HCT116 (cell line): ENCODE results near the gene CRY2. TPM values are rescaled to one million over a fixed set of nuclear protein-coding genes. Genes with fewer than 3 reads are reported as not detected.

Experiments used
- ATAC-seq: fragments of 200-7000 bp; cut with Tn5 transposase; 2 replicates; pipeline ENCODE4 v1.9.1; 2020; ENCODE audit warnings: mild to moderate bottlenecking, moderate library complexity
- BruUV-seq: library from RNA; stranded (reverse); fragments of 400-500 nt; replicated peaks from 2 replicates; lab custom pipeline; 2021; lab: Mats Ljungman, UMichigan
- CTCF ChIA-PET: fragments of 300-600 bp; sonication (Branson Sonifier 250); formaldehyde crosslinking; loops from one replicate; lab custom pipeline; 2021; ENCODE audit warnings: antibody characterized with exemption; lab: Charles Lee
- POLR2A ChIA-PET: fragments of 300-600, 350-600 bp; sonication (Branson Sonifier 250); formaldehyde crosslinking; loops from one replicate; lab custom pipeline; 2021; ENCODE audit warnings: antibody characterized with exemption; lab: Charles Lee
- RAD21 ChIA-PET, 2 experiments: fragments of 300-600 bp; sonication (Branson Sonifier 250); formaldehyde crosslinking; loops; one replicate each; lab custom pipeline; 2023; ENCODE audit warnings: low total read pairs in 2 of 2; ENCODE audit not compliant: uncharacterized antibody in 2 of 2, unreplicated experiment in 2 of 2, low non-redundant PET in 1 of 2; lab: Charles Lee
- DNase-seq: peaks from one replicate; pipeline ENCODE4 v3.0.0-alpha.2; 2010; ENCODE audit warnings: low read depth, low spot score
- H2AFZ ChIP-seq: fragments of 200-600 bp; shearing (Covaris generic), sonication (generic); 2 replicates; pipeline ENCODE4 v1.6.1; 2017; ENCODE audit warnings: low read depth, mixed run types, mixed read lengths, antibody characterized with exemption, low read length; ENCODE audit not compliant: poor library complexity, severe bottlenecking
- H3K27ac ChIP-seq: 2 replicates; pipeline ENCODE4 v1.5.1; 2012; ENCODE audit warnings: low read depth, low read length
- H3K27me3 ChIP-seq: fragments of 200-600 bp; sonication (generic); 2 replicates; pipeline ENCODE4 v1.6.1; 2016; ENCODE audit warnings: mixed run types, low read length, mixed read lengths; ENCODE audit not compliant: insufficient read depth
- H3K36me3 ChIP-seq, 2 experiments: fragments of 200-500 bp in 1 of 2; fragments of 200-600 bp in 1 of 2; sonication (Bioruptor generic) in 1 of 2; sonication (generic) in 1 of 2; 2 replicates each; pipeline versions ENCODE4 v1.5.1 to v1.6.1; 2014 to 2016; ENCODE audit warnings: low read length in 2 of 2, inconsistent platforms in 1 of 2, mixed read lengths in 1 of 2, mixed run types in 1 of 2; ENCODE audit not compliant: insufficient read depth in 2 of 2, control insufficient read depth in 1 of 2
- H3K4me1 ChIP-seq, 2 experiments: fragments of 200-600 bp in 1 of 2; sonication (generic) in 1 of 2; 2 replicates each; pipeline versions ENCODE4 v1.5.1 to v1.6.1; 2012 to 2017; ENCODE audit warnings: low read length in 2 of 2, inconsistent platforms in 1 of 2, mild to moderate bottlenecking in 1 of 2, mixed read lengths in 1 of 2, mixed run types in 1 of 2, moderate library complexity in 1 of 2; ENCODE audit not compliant: insufficient read depth in 2 of 2, control insufficient read depth in 1 of 2
- H3K4me2 ChIP-seq: fragments of 200-600 bp; sonication (generic); 2 replicates; pipeline ENCODE4 v1.6.1; 2017; ENCODE audit warnings: mixed run types, low read length, mixed read lengths
- H3K4me3 ChIP-seq, 2 experiments: fragments of 200-600 bp in 1 of 2; sonication (generic) in 1 of 2; replicated peaks in 1 of 2; 2 replicates each; pipeline ENCODE4 v1.5.1; 2011 to 2016; ENCODE audit warnings: low read length in 2 of 2, control low read depth in 1 of 2, low read depth in 1 of 2, mild to moderate bottlenecking in 1 of 2, mixed read lengths in 1 of 2, mixed run types in 1 of 2
- H3K79me2 ChIP-seq: fragments of 200-600 bp; sonication (generic); 2 replicates; pipeline ENCODE4 v1.6.1; 2017; ENCODE audit warnings: mild to moderate bottlenecking, mixed run types, low read length, moderate library complexity, mixed read lengths; ENCODE audit not compliant: insufficient read depth
- H3K9ac ChIP-seq: fragments of 200-600 bp; sonication (generic); 2 replicates; pipeline ENCODE4 v1.6.1; 2016; ENCODE audit warnings: low read length, mixed read lengths
- H3K9me2 ChIP-seq: fragments of 200-600 bp; sonication (generic), shearing (Covaris generic); 2 replicates; pipeline ENCODE4 v1.6.1; 2017; ENCODE audit warnings: mixed run types, mild to moderate bottlenecking, moderate library complexity; ENCODE audit not compliant: insufficient read depth
- H3K9me3 ChIP-seq, 2 experiments: fragments of 200-500 bp in 1 of 2; fragments of 200-600 bp in 1 of 2; sonication (Bioruptor generic) in 1 of 2; sonication (generic) in 1 of 2; 2 replicates each; pipeline ENCODE4 v1.6.1; 2014 to 2017; ENCODE audit warnings: low read length in 2 of 2, mixed read lengths in 2 of 2, inconsistent platforms in 1 of 2, low read depth in 1 of 2, mild to moderate bottlenecking in 1 of 2, mixed run types in 1 of 2, moderate library complexity in 1 of 2; ENCODE audit not compliant: control insufficient read depth in 1 of 2, insufficient read depth in 1 of 2
- H4K20me1 ChIP-seq: fragments of 200-600 bp; sonication (generic), shearing (Covaris generic); 2 replicates; pipeline ENCODE4 v1.6.1; 2017; ENCODE audit warnings: mixed run types, mild to moderate bottlenecking, moderate library complexity; ENCODE audit not compliant: insufficient read depth
- ATF3 ChIP-seq: IDR thresholded peaks from 2 replicates; pipeline ENCODE4 v1.6.1; 2012
- CBX3 ChIP-seq: IDR thresholded peaks from 2 replicates; pipeline ENCODE4 v1.6.1; 2012; ENCODE audit warnings: low read depth
- CEBPB ChIP-seq: IDR thresholded peaks from 2 replicates; pipeline ENCODE4 v1.6.1; 2012; ENCODE audit warnings: low read depth
- EZH2 ChIP-seq: fragments of 200-600 bp; sonication (generic); IDR thresholded peaks from 2 replicates; pipeline ENCODE4 v1.6.1; 2017; ENCODE audit warnings: antibody characterized with exemption, mixed run types
- FOSL1 ChIP-seq: IDR thresholded peaks from 2 replicates; pipeline ENCODE4 v1.6.1; 2012; ENCODE audit warnings: low read depth
- JUND ChIP-seq: IDR thresholded peaks from 2 replicates; pipeline ENCODE4 v1.6.1; 2012
- MAX ChIP-seq: IDR thresholded peaks from 2 replicates; pipeline ENCODE4 v1.6.1; 2012
- POLR2A ChIP-seq: IDR thresholded peaks from 2 replicates; pipeline ENCODE4 v1.7.0; 2011; ENCODE audit warnings: borderline replicate concordance; ENCODE audit not compliant: insufficient read depth, insufficient read length; ENCODE audit errors: extremely low read depth
- RAD21 ChIP-seq: IDR thresholded peaks from 2 replicates; pipeline ENCODE4 v1.6.1; 2012; ENCODE audit warnings: low read depth, mild to moderate bottlenecking
- REST ChIP-seq: IDR thresholded peaks from 2 replicates; pipeline ENCODE4 v1.6.1; 2012; ENCODE audit warnings: low read depth
- SIN3A ChIP-seq: IDR thresholded peaks from 2 replicates; pipeline ENCODE4 v1.6.1; 2012; ENCODE audit warnings: low read depth
- SRF ChIP-seq: IDR thresholded peaks from 2 replicates; pipeline ENCODE4 v1.6.1; 2012; ENCODE audit warnings: low read depth
- ZNF274 ChIP-seq: fragments of 200-500 bp; sonication (Bioruptor generic); IDR thresholded peaks from 2 replicates; pipeline ENCODE4 v1.6.1; 2014; ENCODE audit warnings: mild to moderate bottlenecking, low read depth, low read length, inconsistent platforms
- intact Hi-C: fragments of 100-400 bp; cut with micrococcal nuclease; formaldehyde crosslinking; loops from 2 replicates; pipeline ENCODE4 v1.10.0; 2022
- total RNA-seq: library from RNA; stranded (reverse); gene quantifications from one replicate; pipeline ENCODE4 v1.2.1, GENCODE V29; 2021; ENCODE audit not compliant: unreplicated experiment
- TF ChIP-seq, protein P1 (sequence below), 3 experiments: fragments of 200-600 bp in 1 of 3; sonication (generic) in 1 of 3; IDR thresholded peaks in 2 of 3; conservative IDR thresholded peaks in 1 of 3; 2 replicates each; pipeline ENCODE4 v1.5.1; 2012 to 2017; ENCODE audit warnings: low read depth in 2 of 3, low read length in 2 of 3, antibody characterized with exemption in 1 of 3, borderline replicate concordance in 1 of 3, control low read depth in 1 of 3, mild to moderate bottlenecking in 1 of 3, mixed read lengths in 1 of 3, mixed run types in 1 of 3, moderate library complexity in 1 of 3; ENCODE audit not compliant: insufficient read depth in 1 of 3

The CRY2 gene
- total RNA-seq, 1 experiment from 2014 or later = 18.0 TPM

DNA sequence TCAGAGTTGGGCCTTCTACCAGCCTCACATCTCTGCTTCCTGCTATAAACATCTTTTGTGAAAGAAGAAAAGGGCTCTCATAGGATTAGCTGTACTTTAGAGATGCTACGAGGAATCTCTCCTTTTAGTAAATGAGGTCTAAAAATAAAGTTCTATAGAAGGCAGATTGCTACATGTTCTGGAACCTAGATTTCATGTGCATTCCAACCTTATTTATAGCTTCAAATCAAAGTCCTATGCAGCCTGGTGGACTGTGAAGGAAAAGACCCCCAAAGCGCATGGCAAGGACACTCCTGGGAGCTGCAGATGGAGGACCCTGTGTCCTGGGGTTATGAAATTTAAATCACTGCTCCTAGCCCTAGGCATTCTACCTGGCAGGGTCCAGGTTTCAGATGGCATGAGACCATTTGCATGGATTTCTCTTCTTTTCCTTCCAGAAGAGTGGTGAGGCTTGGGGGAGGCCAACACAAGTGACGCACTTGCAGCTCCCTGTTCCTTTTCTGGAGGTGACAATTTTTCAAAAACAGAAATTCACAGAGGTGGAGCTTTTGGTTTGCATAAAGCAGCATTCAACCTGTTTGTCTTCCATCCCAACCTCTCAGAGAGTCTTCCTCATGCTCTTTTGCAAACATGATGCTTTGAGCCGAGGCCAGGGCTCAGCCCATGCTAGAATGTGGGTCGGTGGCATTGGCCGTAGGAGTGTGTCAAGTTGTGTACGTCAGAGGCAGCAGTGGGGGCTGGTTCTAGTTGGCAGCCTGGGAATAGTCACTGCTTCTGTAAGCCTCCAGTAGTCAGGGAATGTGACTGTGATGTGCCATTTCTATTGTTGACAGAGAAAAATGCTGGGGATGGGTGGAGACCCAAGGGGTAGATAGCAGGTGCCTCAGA, 6.3 kb downstream of the CRY2 start (continued):
- TF ChIP-seq REST (no peak), SIN3A (no peak), CEBPB (no peak), CBX3 (no peak), RAD21 (no peak)

GRCh38 chr11:45855308-45855707, 8.0 kb downstream of the CRY2 start:
- Histone ChIP-seq H3K4me1 (peaks cover 0 to 5% of the 10 kb centered on the region in 2 experiments; a peak in 1 of 4 replicates), H3K27me3 (no peaks in the 10 kb centered on the region), H3K4me3 (no peak overlapping the region), H3K9me3 (no peaks in the 10 kb centered on the region), H3K9me2 (no peaks in the 10 kb centered on the region), H3K79me2 (peaks cover 19% of the 10 kb centered on the region), H2AFZ (no peak overlapping the region), H3K27ac (no peak overlapping the region), H3K9ac (no peak overlapping the region), H3K4me2 (no peak overlapping the region), H3K36me3 (peaks cover 3 to 5% of the 10 kb centered on the region in 2 experiments; a peak in 3 of 4 replicates), H4K20me1 (no peaks in the 10 kb centered on the region)
- no peak for ATAC-seq
- DNase-seq = no peak
- CTCF ChIA-PET = no interaction called here
- POLR2A ChIA-PET = no interaction called here
- RAD21 ChIA-PET = no interaction called here
- intact Hi-C loops = no loop called here
- BruUV-seq = no TSS peak
- no peak for TF ChIP-seq MAX
- TF ChIP-seq, protein P1, sequence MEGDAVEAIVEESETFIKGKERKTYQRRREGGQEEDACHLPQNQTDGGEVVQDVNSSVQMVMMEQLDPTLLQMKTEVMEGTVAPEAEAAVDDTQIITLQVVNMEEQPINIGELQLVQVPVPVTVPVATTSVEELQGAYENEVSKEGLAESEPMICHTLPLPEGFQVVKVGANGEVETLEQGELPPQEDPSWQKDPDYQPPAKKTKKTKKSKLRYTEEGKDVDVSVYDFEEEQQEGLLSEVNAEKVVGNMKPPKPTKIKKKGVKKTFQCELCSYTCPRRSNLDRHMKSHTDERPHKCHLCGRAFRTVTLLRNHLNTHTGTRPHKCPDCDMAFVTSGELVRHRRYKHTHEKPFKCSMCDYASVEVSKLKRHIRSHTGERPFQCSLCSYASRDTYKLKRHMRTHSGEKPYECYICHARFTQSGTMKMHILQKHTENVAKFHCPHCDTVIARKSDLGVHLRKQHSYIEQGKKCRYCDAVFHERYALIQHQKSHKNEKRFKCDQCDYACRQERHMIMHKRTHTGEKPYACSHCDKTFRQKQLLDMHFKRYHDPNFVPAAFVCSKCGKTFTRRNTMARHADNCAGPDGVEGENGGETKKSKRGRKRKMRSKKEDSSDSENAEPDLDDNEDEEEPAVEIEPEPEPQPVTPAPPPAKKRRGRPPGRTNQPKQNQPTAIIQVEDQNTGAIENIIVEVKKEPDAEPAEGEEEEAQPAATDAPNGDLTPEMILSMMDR (IDR thresholded peaks at IDR 0.05 in 2 of 3, conservative IDR thresholded peaks at IDR 0.05 in 1 of 3; ENCODE audit: borderline replicate concordance in 1 of 3, insufficient read depth in 1 of 3, low read depth in 2 of 3, low read length in 2 of 3) = no peak
- TF ChIP-seq REST = no peak
- TF ChIP-seq FOSL1 = no peak
- TF ChIP-seq ATF3 = no peak
- no peak for TF ChIP-seq EZH2
- TF ChIP-seq POLR2A = no peak
- no peak for TF ChIP-seq ZNF274
- TF ChIP-seq CEBPB = no peak
- TF ChIP-seq SRF = no peak
- TF ChIP-seq CBX3 = no peak
- no peak for TF ChIP-seq JUND
